B cell (primary cell): ENCODE measurements around the gene ORAI1. TPM values are rescaled to one million over a fixed set of nuclear protein-coding genes. Genes with fewer than 3 reads are reported as not detected.

Experiments
- ATAC-seq: fragments of 200-7000 bp; cut with Tn5 transposase; one replicate; pipeline ENCODE4 v1.10.0; 2021; ENCODE audit warnings: low read depth, mild to moderate bottlenecking, moderate number of reproducible peaks, moderate library complexity
- CTCF ChIA-PET: fragments of 350-600 bp; sonication (Branson Sonifier 250); formaldehyde crosslinking; loops from one replicate; lab custom pipeline; 2021; ENCODE audit warnings: antibody characterized with exemption, inconsistent platforms; lab: Charles Lee
- POLR2A ChIA-PET: fragments of 350-600 bp; sonication (Branson Sonifier 250); formaldehyde crosslinking; loops from one replicate; lab custom pipeline; 2021; ENCODE audit warnings: antibody characterized with exemption; lab: Charles Lee
- DNase-seq: peaks from one replicate; pipeline ENCODE4 v3.0.0; 2013
- H2AFZ ChIP-seq: 2 replicates; pipeline ENCODE4 v1.6.1; 2012; ENCODE audit warnings: mild to moderate bottlenecking, low read depth, low read length; ENCODE audit not compliant: insufficient read depth, poor library complexity, severe bottlenecking
- H3K27ac ChIP-seq, 2 donors: 1 replicate in 1 of 2; 2 replicates in 1 of 2; pipeline ENCODE4 v1.5.1; 2012 to 2013; ENCODE audit warnings: low read length in 2 of 2, mild to moderate bottlenecking in 2 of 2, moderate library complexity in 1 of 2
- H3K27me3 ChIP-seq, 4 experiments: fragments of 200-600 bp in 1 of 4; sonication (generic) in 1 of 4; replicated peaks in 1 of 4; 1 replicate in 2 of 4; 2 replicates in 2 of 4; pipeline versions ENCODE4 v1.6.1 to v1.7.0; 2013 to 2016; ENCODE audit warnings: low read length in 3 of 4, mild to moderate bottlenecking in 2 of 4, mixed read lengths in 1 of 4, moderate library complexity in 1 of 4; ENCODE audit not compliant: insufficient read depth in 4 of 4, control insufficient read depth in 3 of 4; ENCODE audit errors: control extremely low read depth in 1 of 4
- H3K36me3 ChIP-seq, 2 experiments: replicated peaks in 1 of 2; 1 replicate in 1 of 2; 2 replicates in 1 of 2; pipeline versions ENCODE4 v1.6.1 to v1.7.1; 2013; ENCODE audit warnings: low read length in 1 of 2; ENCODE audit not compliant: insufficient read depth in 2 of 2, control insufficient read depth in 1 of 2; ENCODE audit errors: control extremely low read depth in 1 of 2, extremely low read depth in 1 of 2
- H3K4me1 ChIP-seq, 2 donors: fragments of 200-600 bp in 1 of 2; sonication (generic) in 1 of 2; 1 replicate in 1 of 2; 2 replicates in 1 of 2; pipeline versions ENCODE4 v1.5.1 to v1.6.1; 2013 to 2017; ENCODE audit warnings: low read length in 2 of 2; ENCODE audit not compliant: control insufficient read depth in 2 of 2, insufficient read depth in 2 of 2
- H3K4me2 ChIP-seq: replicated peaks from 2 replicates; pipeline ENCODE3; 2012; ENCODE audit warnings: mild to moderate bottlenecking, low read depth, low read length; ENCODE audit not compliant: poor library complexity, severe bottlenecking
- H3K4me3 ChIP-seq, 5 experiments: fragments of 200-600 bp in 1 of 5; sonication (generic) in 1 of 5; 1 replicate in 3 of 5; 2 replicates in 2 of 5; pipeline versions ENCODE4 v1.5.1 to v1.7.0; 2011 to 2016; ENCODE audit warnings: low read length in 4 of 5, mild to moderate bottlenecking in 4 of 5, low read depth in 2 of 5, control low read depth in 1 of 5, moderate library complexity in 1 of 5; ENCODE audit not compliant: insufficient read depth in 1 of 5; ENCODE audit errors: control extremely low read depth in 1 of 5, extremely low read depth in 1 of 5
- H3K79me2 ChIP-seq: fragments of 200-600 bp; sonication (generic); one replicate; pipeline ENCODE4 v1.6.0; 2016; ENCODE audit warnings: low read length; ENCODE audit not compliant: control insufficient read depth, insufficient read depth
- H3K9ac ChIP-seq: fragments of 200-600 bp; sonication (generic); 2 replicates; pipeline ENCODE4 v1.6.1; 2017; ENCODE audit warnings: mild to moderate bottlenecking, low read length, moderate library complexity
- H3K9me3 ChIP-seq, 3 donors: one replicate each; pipeline versions ENCODE4 v1.6.1 to v1.7.1; 2013; ENCODE audit warnings: low read length in 2 of 3; ENCODE audit not compliant: control insufficient read depth in 2 of 3, insufficient read depth in 1 of 3; ENCODE audit errors: control extremely low read depth in 1 of 3
- H4K20me1 ChIP-seq: 2 replicates; pipeline ENCODE4 v1.6.0; 2012; ENCODE audit warnings: mild to moderate bottlenecking, low read length; ENCODE audit not compliant: insufficient read depth, control insufficient read depth, poor library complexity, severe bottlenecking
- H3K27ac Mint-ChIP-seq: one replicate; pipeline ENCODE4 v1.8.0; 2021; ENCODE audit warnings: mixed read lengths
- H3K27me3 Mint-ChIP-seq: one replicate; pipeline ENCODE4 v1.8.0; 2021; ENCODE audit warnings: mixed read lengths
- H3K4me1 Mint-ChIP-seq: one replicate; pipeline ENCODE4 v1.8.0; 2021; ENCODE audit warnings: mixed read lengths
- H3K4me3 Mint-ChIP-seq: one replicate; pipeline ENCODE4 v1.8.0; 2021; ENCODE audit warnings: mixed read lengths
- H3K9me3 Mint-ChIP-seq: one replicate; pipeline ENCODE4 v1.8.0; 2022; ENCODE audit warnings: mixed read lengths; ENCODE audit not compliant: insufficient read depth
- EZH2 ChIP-seq: IDR thresholded peaks from 2 replicates; pipeline ENCODE4 v1.6.1; 2012; ENCODE audit warnings: borderline replicate concordance, low read depth, mild to moderate bottlenecking, moderate library complexity, low read length; ENCODE audit not compliant: insufficient read depth, poor library complexity, severe bottlenecking
- WGBS: methylation state at CpG from one replicate; pipeline ENCODE4 v1.1.5; 2013; ENCODE audit warnings: missing lambda C conversion rate; ENCODE audit not compliant: insufficient coverage; 5-methylcytosine and 5-hydroxymethylcytosine counted together
- intact Hi-C: fragments of 100-400 bp; cut with micrococcal nuclease; formaldehyde crosslinking; loops from one replicate; pipeline ENCODE4 v1.10.0; 2022
- polyA plus RNA-seq: library from polyadenylated mRNA; depleted of rRNA; stranded (reverse); fragments of >200 nt; gene quantifications from 2 replicates; pipeline ENCODE4 v1.2.3, GENCODE V29; 2012
- total RNA-seq, 2 donors: library from RNA; stranded (reverse); fragments of 120-200 nt in 1 of 2; gene quantifications; 1 replicate in 1 of 2; 2 replicates in 1 of 2; pipeline versions ENCODE4 v1.2.3 to v1.2.4, GENCODE V29; 2013 to 2022
- TF ChIP-seq, protein P1 (sequence below): fragments of 200-600 bp; IDR thresholded peaks from one replicate; pipeline ENCODE4 v1.8.0; 2022; ENCODE audit warnings: antibody characterized with exemption, mild to moderate bottlenecking

ORAI1 gene
- total and polyA plus RNA-seq, 2 donors (not counting 1 experiment from before 2014, with no cell fraction given) = 43.2 to 66.0 TPM

- Mint-ChIP-seq H3K4me3 (no peak overlapping the region), H3K27ac (no peak overlapping the region), H3K9me3 (no peaks in the 10 kb centered on the region), H3K27me3 (no peaks in the 10 kb centered on the region), H3K4me1 (no peaks in the 10 kb centered on the region)
- no peak overlapping the region for H2AFZ ChIP-seq
- CTCF ChIA-PET = interaction anchor here (0.6 to 1.7 kb wide), 4 partner anchors 9 to 421 kb away, joined by 3 to 5 read pairs (median 4); no protein-coding TSS in a partner anchor
- TF ChIP-seq, protein P1, sequence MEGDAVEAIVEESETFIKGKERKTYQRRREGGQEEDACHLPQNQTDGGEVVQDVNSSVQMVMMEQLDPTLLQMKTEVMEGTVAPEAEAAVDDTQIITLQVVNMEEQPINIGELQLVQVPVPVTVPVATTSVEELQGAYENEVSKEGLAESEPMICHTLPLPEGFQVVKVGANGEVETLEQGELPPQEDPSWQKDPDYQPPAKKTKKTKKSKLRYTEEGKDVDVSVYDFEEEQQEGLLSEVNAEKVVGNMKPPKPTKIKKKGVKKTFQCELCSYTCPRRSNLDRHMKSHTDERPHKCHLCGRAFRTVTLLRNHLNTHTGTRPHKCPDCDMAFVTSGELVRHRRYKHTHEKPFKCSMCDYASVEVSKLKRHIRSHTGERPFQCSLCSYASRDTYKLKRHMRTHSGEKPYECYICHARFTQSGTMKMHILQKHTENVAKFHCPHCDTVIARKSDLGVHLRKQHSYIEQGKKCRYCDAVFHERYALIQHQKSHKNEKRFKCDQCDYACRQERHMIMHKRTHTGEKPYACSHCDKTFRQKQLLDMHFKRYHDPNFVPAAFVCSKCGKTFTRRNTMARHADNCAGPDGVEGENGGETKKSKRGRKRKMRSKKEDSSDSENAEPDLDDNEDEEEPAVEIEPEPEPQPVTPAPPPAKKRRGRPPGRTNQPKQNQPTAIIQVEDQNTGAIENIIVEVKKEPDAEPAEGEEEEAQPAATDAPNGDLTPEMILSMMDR = no peak
- TF ChIP-seq EZH2 = no peak
- H3K4me1 ChIP-seq = no peaks in the 10 kb centered on the region
- H3K4me3 ChIP-seq = no peak overlapping the region
- POLR2A ChIA-PET = no interaction called here
- intact Hi-C loops = no loop called here
- H3K4me2 ChIP-seq = no peak overlapping the region
- no peak for ATAC-seq
- H3K27ac ChIP-seq = no peak overlapping the region
- H3K27me3 ChIP-seq = no peaks in the 10 kb centered on the region
- H3K9ac ChIP-seq = no peak overlapping the region
- DNase-seq = no peak
- 100% methylated on average over 5 of the region's 6 CpGs for WGBS
- H3K36me3 ChIP-seq = no peaks in the 10 kb centered on the region
- H3K9me3 ChIP-seq = no peaks in the 10 kb centered on the region
- H3K79me2 ChIP-seq = no peaks in the 10 kb centered on the region
- H4K20me1 ChIP-seq = no peaks in the 10 kb centered on the region
These were observed 25.5 kb upstream of the ORAI1 start for GRCh38 chr12:121600702-121601336.

- Histone ChIP-seq H3K9ac (no peak overlapping the region), H3K27me3 (no peaks in the 10 kb centered on the region), H3K36me3 (no peaks in the 10 kb centered on the region), H2AFZ (no peak overlapping the region), H4K20me1 (no peaks in the 10 kb centered on the region), H3K4me3 (no peak overlapping the region), H3K4me1 (no peaks in the 10 kb centered on the region), H3K4me2 (no peak overlapping the region), H3K27ac (no peak overlapping the region), H3K9me3 (no peaks in the 10 kb centered on the region), H3K79me2 (no peaks in the 10 kb centered on the region)
- H3K4me1 Mint-ChIP-seq = no peaks in the 10 kb centered on the region
- H3K27me3 Mint-ChIP-seq = no peaks in the 10 kb centered on the region
- no peak for TF ChIP-seq EZH2
- TF ChIP-seq, protein P1 = no peak
- ChIA-PET CTCF (interaction anchor here (0.8 kb wide), 1 partner anchor 21 kb away, joined by 3 read pairs; no protein-coding TSS in a partner anchor), POLR2A (no interaction called here)
- ATAC-seq (no peak), DNase-seq (no peak)
- H3K9me3 Mint-ChIP-seq = no peaks in the 10 kb centered on the region
- H3K4me3 Mint-ChIP-seq = no peak overlapping the region
- WGBS = 100% methylated on average over 3 of the region's 6 CpGs
- intact Hi-C loops = no loop called here
- no peak overlapping the region for H3K27ac Mint-ChIP-seq
These were observed 23.6 kb upstream of the ORAI1 start for GRCh38 chr12:121602766-121603165.
